Measurements from ENCODE around the gene HEXA.

The HEXA gene

DNA sequence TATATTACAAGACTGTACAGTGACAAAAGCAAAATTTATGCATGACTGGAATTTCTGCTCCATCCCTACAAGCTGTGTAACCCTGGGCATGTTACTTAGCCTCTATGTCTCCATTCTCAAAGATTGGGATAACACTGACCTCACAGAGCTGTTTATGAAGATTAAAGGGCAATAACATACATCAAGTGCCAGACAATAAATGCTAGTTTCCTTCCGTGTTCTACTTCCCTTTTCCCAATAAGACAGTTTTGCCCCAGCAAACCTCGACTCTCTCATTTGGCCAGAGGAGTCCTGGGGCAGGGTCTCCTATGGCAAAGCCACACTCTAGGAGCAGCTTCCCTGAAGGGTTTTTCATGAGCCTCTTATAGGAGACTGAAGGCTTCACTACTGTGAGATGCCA lies 7.5 kb downstream of the HEXA start:
- DNase-seq (ENCODE audit: extremely low spot score), result no peak
- TF ChIP-seq NFRKB (IDR thresholded peaks at IDR 0.05), result no peak
- no peak for TF ChIP-seq ELF4 (IDR thresholded peaks at IDR 0.05)
- no peak for TF ChIP-seq ZNF384 (IDR thresholded peaks at IDR 0.05)
- no peak for TF ChIP-seq LEF1 (IDR thresholded peaks at IDR 0.05; ENCODE audit: borderline replicate concordance)
- no peak for TF ChIP-seq SUZ12 (IDR thresholded peaks at IDR 0.05)
- no peak for TF ChIP-seq SP1 (IDR thresholded peaks at IDR 0.05)
- no peak for TF ChIP-seq BHLHE40 (IDR thresholded peaks at IDR 0.05; ENCODE audit: borderline replicate concordance)
- no peak for TF ChIP-seq FOXK2 (IDR thresholded peaks at IDR 0.05)
- no peak for TF ChIP-seq ARNT (IDR thresholded peaks at IDR 0.05)
- TF ChIP-seq, protein P1, sequence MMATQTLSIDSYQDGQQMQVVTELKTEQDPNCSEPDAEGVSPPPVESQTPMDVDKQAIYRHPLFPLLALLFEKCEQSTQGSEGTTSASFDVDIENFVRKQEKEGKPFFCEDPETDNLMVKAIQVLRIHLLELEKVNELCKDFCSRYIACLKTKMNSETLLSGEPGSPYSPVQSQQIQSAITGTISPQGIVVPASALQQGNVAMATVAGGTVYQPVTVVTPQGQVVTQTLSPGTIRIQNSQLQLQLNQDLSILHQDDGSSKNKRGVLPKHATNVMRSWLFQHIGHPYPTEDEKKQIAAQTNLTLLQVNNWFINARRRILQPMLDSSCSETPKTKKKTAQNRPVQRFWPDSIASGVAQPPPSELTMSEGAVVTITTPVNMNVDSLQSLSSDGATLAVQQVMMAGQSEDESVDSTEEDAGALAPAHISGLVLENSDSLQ (IDR thresholded peaks at IDR 0.05), result no peak
- TF ChIP-seq FOXM1 (IDR thresholded peaks at IDR 0.05; ENCODE audit: borderline replicate concordance), result no peak
- TF ChIP-seq TARDBP (IDR thresholded peaks at IDR 0.05), result no peak
- no peak for TF ChIP-seq FOXA1 (IDR thresholded peaks at IDR 0.05)
- no peak for TF ChIP-seq L3MBTL2 (conservative IDR thresholded peaks at IDR 0.05)
- TF ChIP-seq CTBP1 (IDR thresholded peaks at IDR 0.05; ENCODE audit: borderline replicate concordance), result no peak
- ChIA-PET CTCF (no interaction called here), POLR2A (no interaction called here)

DNA sequence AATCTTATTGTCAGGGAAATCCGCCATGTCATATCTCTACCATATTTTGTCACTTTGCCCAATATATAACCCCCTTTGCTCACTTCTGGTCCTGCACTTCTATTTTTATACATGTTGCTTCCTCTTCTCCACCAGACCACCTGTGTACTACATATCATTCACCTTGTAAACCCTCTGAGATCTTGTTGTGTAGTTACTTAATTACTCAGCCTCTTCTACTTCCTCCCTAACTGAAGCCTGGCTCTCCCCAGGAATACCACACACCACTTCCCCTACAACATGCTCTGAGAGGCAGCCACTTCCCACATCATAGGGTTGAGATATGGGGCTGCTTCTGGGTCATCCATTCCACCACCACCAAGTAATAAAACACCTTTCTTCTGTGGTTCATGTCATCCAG lies 10.0 kb downstream of the HEXA start:
- no peak for TF ChIP-seq CTBP1 (IDR thresholded peaks at IDR 0.05; ENCODE audit: borderline replicate concordance)
- no peak for TF ChIP-seq TARDBP (IDR thresholded peaks at IDR 0.05)
- TF ChIP-seq FOXM1 (IDR thresholded peaks at IDR 0.05; ENCODE audit: borderline replicate concordance), result no peak
- TF ChIP-seq L3MBTL2 (conservative IDR thresholded peaks at IDR 0.05), result no peak
- no peak for TF ChIP-seq BHLHE40 (IDR thresholded peaks at IDR 0.05; ENCODE audit: borderline replicate concordance)
- TF ChIP-seq ZNF384 (IDR thresholded peaks at IDR 0.05), result no peak
- TF ChIP-seq LEF1 (IDR thresholded peaks at IDR 0.05; ENCODE audit: borderline replicate concordance), result no peak
- no peak for TF ChIP-seq SP1 (IDR thresholded peaks at IDR 0.05)
- no peak for TF ChIP-seq ARNT (IDR thresholded peaks at IDR 0.05)
- no peak for TF ChIP-seq SUZ12 (IDR thresholded peaks at IDR 0.05)
- TF ChIP-seq, protein P1 (IDR thresholded peaks at IDR 0.05), result no peak
- no peak for TF ChIP-seq ELF4 (IDR thresholded peaks at IDR 0.05)
- TF ChIP-seq NFRKB (IDR thresholded peaks at IDR 0.05), result no peak
- CTCF ChIA-PET, result no interaction called here
- POLR2A ChIA-PET, result no interaction called here
- DNase-seq (ENCODE audit: extremely low spot score), result no peak

DNA sequence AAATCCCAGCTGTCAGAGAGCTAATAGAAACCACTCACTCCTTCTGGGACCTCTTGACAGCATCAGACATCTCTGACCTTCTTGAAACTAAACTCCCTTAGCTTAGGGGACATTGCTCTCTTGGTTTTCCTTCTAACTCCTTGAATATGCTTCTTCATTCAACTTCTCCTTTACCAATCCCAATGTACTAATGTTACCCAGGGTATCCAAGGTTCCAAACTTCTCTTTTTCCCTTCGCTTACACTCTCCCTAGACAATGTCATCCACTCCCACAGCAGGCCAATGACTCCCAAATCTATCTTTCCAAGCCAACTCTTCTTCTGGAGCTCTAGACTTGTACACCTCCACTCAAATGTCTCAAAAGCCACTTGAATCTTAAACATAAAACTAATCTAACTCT lies 14.6 kb downstream of the HEXA start:
- TF ChIP-seq ELF4 (IDR thresholded peaks at IDR 0.05) (no peak), BHLHE40 (IDR thresholded peaks at IDR 0.05; ENCODE audit: borderline replicate concordance) (no peak), HDGF (IDR thresholded peaks at IDR 0.05; ENCODE audit: borderline replicate concordance) (no peak), NFRKB (IDR thresholded peaks at IDR 0.05) (no peak), LEF1 (IDR thresholded peaks at IDR 0.05; ENCODE audit: borderline replicate concordance) (no peak), ARNT (IDR thresholded peaks at IDR 0.05) (no peak), ZNF384 (IDR thresholded peaks at IDR 0.05) (no peak), FOXA1 (IDR thresholded peaks at IDR 0.05) (no peak), SUZ12 (IDR thresholded peaks at IDR 0.05) (no peak), TARDBP (IDR thresholded peaks at IDR 0.05) (no peak), CTBP1 (IDR thresholded peaks at IDR 0.05; ENCODE audit: borderline replicate concordance) (no peak), SP1 (IDR thresholded peaks at IDR 0.05) (no peak), FOXK2 (IDR thresholded peaks at IDR 0.05) (no peak)
- TF ChIP-seq, protein P1 (IDR thresholded peaks at IDR 0.05), result no peak
- ChIA-PET POLR2A (interaction anchor here (0.6 kb wide), 1 partner anchor 14 kb away, joined by 3 read pairs; the partner anchor contains the start of gene HEXA), CTCF (no interaction called here)
- no peak for DNase-seq (ENCODE audit: extremely low spot score)

DNA sequence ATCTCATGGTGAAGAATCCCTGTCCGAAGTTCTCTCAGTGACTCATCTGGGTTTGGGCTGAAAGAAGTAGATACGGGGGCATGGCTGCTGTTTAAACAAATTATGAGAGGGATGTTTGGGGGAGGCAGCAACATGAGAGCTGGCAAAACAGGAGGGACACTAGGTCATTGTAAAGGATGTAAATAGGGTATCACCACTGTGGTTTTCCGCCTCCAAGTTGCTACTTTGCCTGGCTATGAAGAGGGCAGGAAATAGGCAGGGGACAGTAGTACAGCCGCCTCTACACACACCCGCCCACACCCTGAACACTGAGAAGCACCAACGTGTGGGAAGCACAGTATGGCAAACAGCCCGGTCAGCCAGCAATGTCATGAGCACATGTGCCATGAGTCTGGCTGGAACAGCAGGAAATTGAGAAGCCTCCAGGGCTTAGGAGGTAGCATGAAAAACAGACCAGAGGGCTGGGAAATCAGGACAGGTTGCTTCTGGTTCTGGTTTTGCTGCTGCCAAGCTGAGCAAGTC lies 17.1 kb downstream of the HEXA start:
- ChIA-PET CTCF (no interaction called here), POLR2A (no interaction called here)
- DNase-seq (ENCODE audit: extremely low spot score), result no peak
- no peak for TF ChIP-seq TARDBP (IDR thresholded peaks at IDR 0.05)
- no peak for TF ChIP-seq FOXA1 (IDR thresholded peaks at IDR 0.05)
- TF ChIP-seq FOXM1 (IDR thresholded peaks at IDR 0.05; ENCODE audit: borderline replicate concordance), result no peak
- no peak for TF ChIP-seq SP1 (IDR thresholded peaks at IDR 0.05)

DNA sequence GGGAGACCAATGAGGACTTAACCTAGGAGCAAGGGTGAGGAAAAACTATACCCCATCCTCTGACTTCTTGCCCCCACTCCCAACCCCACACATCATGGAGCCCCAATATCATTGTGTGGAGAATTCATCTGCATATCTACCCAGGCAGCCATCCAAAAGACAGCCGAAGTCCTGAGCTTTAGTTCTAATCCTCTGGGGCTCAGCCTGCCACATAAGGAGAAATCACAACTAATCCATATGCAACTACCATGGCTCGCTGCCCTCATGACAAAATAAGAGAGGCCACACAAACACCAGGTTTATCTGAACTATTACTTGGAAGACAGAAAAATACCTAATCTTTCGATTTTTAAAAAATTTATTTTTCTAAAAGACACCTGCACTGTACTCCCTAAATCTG lies 17.7 kb downstream of the HEXA start:
- no peak for TF ChIP-seq BHLHE40 (IDR thresholded peaks at IDR 0.05; ENCODE audit: borderline replicate concordance)
- no peak for TF ChIP-seq FOXA1 (IDR thresholded peaks at IDR 0.05)
- TF ChIP-seq ELF4 (IDR thresholded peaks at IDR 0.05), result no peak
- TF ChIP-seq SP1 (IDR thresholded peaks at IDR 0.05), result no peak
- no peak for TF ChIP-seq ZNF384 (IDR thresholded peaks at IDR 0.05)
- TF ChIP-seq HDGF (IDR thresholded peaks at IDR 0.05; ENCODE audit: borderline replicate concordance), result no peak
- no peak for TF ChIP-seq FOXK2 (IDR thresholded peaks at IDR 0.05)
- no peak for TF ChIP-seq LEF1 (IDR thresholded peaks at IDR 0.05; ENCODE audit: borderline replicate concordance)
- POLR2A ChIA-PET, result no interaction called here
- DNase-seq (ENCODE audit: extremely low spot score), result no peak
- CTCF ChIA-PET, result no interaction called here

DNA sequence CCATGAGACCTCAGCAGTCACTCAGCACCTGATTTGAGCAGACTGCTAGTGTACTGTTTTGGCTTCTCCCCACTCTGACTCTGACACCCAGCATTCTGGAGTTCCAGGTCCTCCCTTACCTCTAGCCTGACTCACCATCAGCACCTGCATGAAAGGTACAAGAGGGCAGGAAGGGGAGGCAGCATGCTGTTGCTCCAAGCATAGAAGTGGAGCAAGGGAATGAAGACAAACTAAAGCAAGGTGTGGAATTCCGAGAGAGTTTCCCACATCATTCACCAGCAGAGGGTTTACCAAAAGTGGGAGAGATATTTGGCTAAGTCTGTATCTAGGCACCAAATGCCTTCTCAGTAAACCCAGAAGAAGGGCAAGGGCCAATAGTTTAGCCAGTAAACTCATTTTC lies 21.3 kb downstream of the HEXA start:
- ChIA-PET POLR2A (no interaction called here), CTCF (interaction anchor here (0.6 kb wide), 1 partner anchor 205 kb away, joined by 3 read pairs; no protein-coding TSS in a partner anchor)
- no peak for DNase-seq (ENCODE audit: extremely low spot score)
- TF ChIP-seq ARNT (IDR thresholded peaks at IDR 0.05), result no peak

DNA sequence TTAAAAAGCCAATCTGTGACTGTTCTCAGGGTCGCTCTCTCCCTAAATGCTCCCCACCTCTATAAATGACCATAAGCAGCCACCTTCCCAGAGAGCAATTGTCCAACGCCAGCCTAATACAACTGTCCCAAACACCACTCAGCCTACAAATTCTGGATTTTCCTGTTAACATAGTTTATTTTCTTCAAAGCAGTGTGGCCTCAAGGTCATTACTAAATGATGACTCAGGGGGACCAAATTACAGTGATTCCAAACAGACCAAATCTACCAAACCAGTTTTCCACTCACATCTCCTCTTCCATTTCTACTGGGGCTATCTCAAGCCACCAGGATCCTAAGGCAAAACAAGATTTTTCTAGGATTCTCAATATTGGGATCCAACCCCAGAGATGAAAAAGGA lies 22.5 kb downstream of the HEXA start:
- ChIA-PET POLR2A (no interaction called here), CTCF (no interaction called here)
- no peak for DNase-seq (ENCODE audit: extremely low spot score)
- TF ChIP-seq SUZ12 (IDR thresholded peaks at IDR 0.05) (no peak), ELF4 (IDR thresholded peaks at IDR 0.05) (no peak), FOXK2 (IDR thresholded peaks at IDR 0.05) (no peak), HDGF (IDR thresholded peaks at IDR 0.05; ENCODE audit: borderline replicate concordance) (no peak), BHLHE40 (IDR thresholded peaks at IDR 0.05; ENCODE audit: borderline replicate concordance) (no peak), FOXM1 (IDR thresholded peaks at IDR 0.05; ENCODE audit: borderline replicate concordance) (no peak), TARDBP (IDR thresholded peaks at IDR 0.05) (no peak), NFRKB (IDR thresholded peaks at IDR 0.05) (no peak), L3MBTL2 (conservative IDR thresholded peaks at IDR 0.05) (no peak), LEF1 (IDR thresholded peaks at IDR 0.05; ENCODE audit: borderline replicate concordance) (no peak), ARNT (IDR thresholded peaks at IDR 0.05) (no peak), FOXA1 (IDR thresholded peaks at IDR 0.05) (no peak), SP1 (IDR thresholded peaks at IDR 0.05) (no peak), CTBP1 (IDR thresholded peaks at IDR 0.05; ENCODE audit: borderline replicate concordance) (no peak), ZNF384 (IDR thresholded peaks at IDR 0.05) (no peak)
- TF ChIP-seq, protein P1 (IDR thresholded peaks at IDR 0.05), result no peak

Data from HEK293T (cell line).